Prostate gland (tissue), 2 donors: ENCODE measurements around the gene NUP210.

ENCODE experiments used
- POLR2A ChIP-seq: fragments of 450-650 bp; IDR thresholded peaks from one replicate; pipeline ENCODE4 v1.6.1; 2016; ENCODE audit warnings: antibody characterized with exemption, mild to moderate bottlenecking
- TF ChIP-seq, protein P1 (sequence below), 4 experiments: fragments of 200-600 bp in 2 of 4; fragments of 450-650 bp in 2 of 4; sonication (generic) in 2 of 4; IDR thresholded peaks; 1 replicate in 3 of 4; 2 replicates in 1 of 4; pipeline ENCODE4 v1.5.1; 2016 to 2019; ENCODE audit warnings: antibody characterized with exemption in 4 of 4, mild to moderate bottlenecking in 2 of 4, moderate library complexity in 2 of 4

- TF ChIP-seq POLR2A, result no peak
- TF ChIP-seq, protein P1, sequence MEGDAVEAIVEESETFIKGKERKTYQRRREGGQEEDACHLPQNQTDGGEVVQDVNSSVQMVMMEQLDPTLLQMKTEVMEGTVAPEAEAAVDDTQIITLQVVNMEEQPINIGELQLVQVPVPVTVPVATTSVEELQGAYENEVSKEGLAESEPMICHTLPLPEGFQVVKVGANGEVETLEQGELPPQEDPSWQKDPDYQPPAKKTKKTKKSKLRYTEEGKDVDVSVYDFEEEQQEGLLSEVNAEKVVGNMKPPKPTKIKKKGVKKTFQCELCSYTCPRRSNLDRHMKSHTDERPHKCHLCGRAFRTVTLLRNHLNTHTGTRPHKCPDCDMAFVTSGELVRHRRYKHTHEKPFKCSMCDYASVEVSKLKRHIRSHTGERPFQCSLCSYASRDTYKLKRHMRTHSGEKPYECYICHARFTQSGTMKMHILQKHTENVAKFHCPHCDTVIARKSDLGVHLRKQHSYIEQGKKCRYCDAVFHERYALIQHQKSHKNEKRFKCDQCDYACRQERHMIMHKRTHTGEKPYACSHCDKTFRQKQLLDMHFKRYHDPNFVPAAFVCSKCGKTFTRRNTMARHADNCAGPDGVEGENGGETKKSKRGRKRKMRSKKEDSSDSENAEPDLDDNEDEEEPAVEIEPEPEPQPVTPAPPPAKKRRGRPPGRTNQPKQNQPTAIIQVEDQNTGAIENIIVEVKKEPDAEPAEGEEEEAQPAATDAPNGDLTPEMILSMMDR (IDR thresholded peaks at IDR 0.05), result no peak
Observed at GRCh38 chr3:13411186-13411860, 8.8 kb downstream of the NUP210 start.
